WTC11 (cell line): Measurements from ENCODE around the gene TUBB1.

ENCODE experiments used
- CREB1 ChIP-seq: sonication (generic); formaldehyde crosslinking; IDR thresholded peaks from 2 replicates; pipeline ENCODE4 v1.8.0; 2023; ENCODE audit warnings: mild to moderate bottlenecking, missing genetic modification reagents
- CREM ChIP-seq: sonication (generic); formaldehyde crosslinking; IDR thresholded peaks from 2 replicates; pipeline ENCODE4 v1.8.1; 2022; ENCODE audit warnings: mild to moderate bottlenecking, missing genetic modification reagents, moderate library complexity
- NR1H2 ChIP-seq: sonication (generic); formaldehyde crosslinking; IDR thresholded peaks from 2 replicates; pipeline ENCODE4 v1.9.0; 2021; ENCODE audit warnings: mild to moderate bottlenecking, moderate library complexity, missing genetic modification reagents
- SOX15 ChIP-seq: fragments of 250-450 bp; sonication (Bioruptor Pico); IDR thresholded peaks from 2 replicates; pipeline ENCODE4 v1.9.0; 2021; ENCODE audit warnings: mild to moderate bottlenecking
- ZNF416 ChIP-seq: fragments of 250-450 bp; sonication (Bioruptor Pico); IDR thresholded peaks from 2 replicates; pipeline ENCODE4 v1.9.0; 2021; ENCODE audit warnings: mild to moderate bottlenecking, inconsistent platforms
- TF ChIP-seq, protein P1 (sequence below): fragments of 200-600 bp; IDR thresholded peaks from 2 replicates; pipeline ENCODE4 v1.8.0; 2022; ENCODE audit warnings: antibody characterized with exemption
- TF ChIP-seq, protein P2 (sequence below): sonication (generic); formaldehyde crosslinking; IDR thresholded peaks from 2 replicates; pipeline ENCODE4 v1.8.0; 2022; ENCODE audit warnings: mild to moderate bottlenecking, missing genetic modification reagents
- TF ChIP-seq, protein P3 (sequence below): sonication (generic); formaldehyde crosslinking; IDR thresholded peaks from 2 replicates; pipeline ENCODE4 v1.8.0; 2022; ENCODE audit warnings: mild to moderate bottlenecking, missing genetic modification reagents
- TF ChIP-seq, protein P4 (sequence below): fragments of 250-450 bp; sonication (Bioruptor Pico); IDR thresholded peaks from 2 replicates; pipeline ENCODE4 v2.1.2; 2022; ENCODE audit warnings: mild to moderate bottlenecking, moderate library complexity
- TF ChIP-seq, protein P5 (sequence below): sonication (generic); formaldehyde crosslinking; IDR thresholded peaks from 2 replicates; pipeline ENCODE4 v1.8.1; 2023; ENCODE audit warnings: mild to moderate bottlenecking, moderate library complexity, missing genetic modification reagents

DNA sequence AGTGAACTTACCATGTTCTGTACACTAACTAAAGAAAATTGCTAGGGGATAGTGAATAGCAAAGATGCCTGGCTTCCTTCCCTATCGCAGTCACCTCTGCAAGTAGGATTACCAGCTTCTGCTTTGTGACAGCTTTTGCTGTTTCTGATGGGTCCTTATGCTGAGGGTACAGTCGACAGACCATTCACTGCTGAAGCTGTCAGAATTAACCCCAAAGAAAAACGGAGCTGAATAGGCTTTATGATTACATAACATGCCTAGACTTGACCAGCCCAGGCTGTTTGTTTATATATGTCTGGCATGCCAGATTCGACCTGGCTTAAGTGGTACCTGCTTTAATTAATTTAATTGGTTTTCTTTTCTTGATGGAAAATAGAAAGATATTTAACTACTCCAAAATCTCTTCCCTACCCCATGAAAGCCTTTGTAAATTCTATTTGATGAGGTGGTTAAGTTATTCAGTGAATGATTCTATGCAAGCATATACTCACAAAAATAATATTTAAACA is 45.0 kb downstream of the TUBB1 start:
- TF ChIP-seq, protein P1, sequence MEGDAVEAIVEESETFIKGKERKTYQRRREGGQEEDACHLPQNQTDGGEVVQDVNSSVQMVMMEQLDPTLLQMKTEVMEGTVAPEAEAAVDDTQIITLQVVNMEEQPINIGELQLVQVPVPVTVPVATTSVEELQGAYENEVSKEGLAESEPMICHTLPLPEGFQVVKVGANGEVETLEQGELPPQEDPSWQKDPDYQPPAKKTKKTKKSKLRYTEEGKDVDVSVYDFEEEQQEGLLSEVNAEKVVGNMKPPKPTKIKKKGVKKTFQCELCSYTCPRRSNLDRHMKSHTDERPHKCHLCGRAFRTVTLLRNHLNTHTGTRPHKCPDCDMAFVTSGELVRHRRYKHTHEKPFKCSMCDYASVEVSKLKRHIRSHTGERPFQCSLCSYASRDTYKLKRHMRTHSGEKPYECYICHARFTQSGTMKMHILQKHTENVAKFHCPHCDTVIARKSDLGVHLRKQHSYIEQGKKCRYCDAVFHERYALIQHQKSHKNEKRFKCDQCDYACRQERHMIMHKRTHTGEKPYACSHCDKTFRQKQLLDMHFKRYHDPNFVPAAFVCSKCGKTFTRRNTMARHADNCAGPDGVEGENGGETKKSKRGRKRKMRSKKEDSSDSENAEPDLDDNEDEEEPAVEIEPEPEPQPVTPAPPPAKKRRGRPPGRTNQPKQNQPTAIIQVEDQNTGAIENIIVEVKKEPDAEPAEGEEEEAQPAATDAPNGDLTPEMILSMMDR = no peak
- TF ChIP-seq ZNF416 = no peak
- TF ChIP-seq, protein P2, sequence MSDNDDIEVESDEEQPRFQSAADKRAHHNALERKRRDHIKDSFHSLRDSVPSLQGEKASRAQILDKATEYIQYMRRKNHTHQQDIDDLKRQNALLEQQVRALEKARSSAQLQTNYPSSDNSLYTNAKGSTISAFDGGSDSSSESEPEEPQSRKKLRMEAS (CRISPR knock-in tag) = no peak
- no peak for TF ChIP-seq CREM (CRISPR knock-in tag)
- no peak for TF ChIP-seq NR1H2 (CRISPR knock-in tag)
- TF ChIP-seq, protein P3, sequence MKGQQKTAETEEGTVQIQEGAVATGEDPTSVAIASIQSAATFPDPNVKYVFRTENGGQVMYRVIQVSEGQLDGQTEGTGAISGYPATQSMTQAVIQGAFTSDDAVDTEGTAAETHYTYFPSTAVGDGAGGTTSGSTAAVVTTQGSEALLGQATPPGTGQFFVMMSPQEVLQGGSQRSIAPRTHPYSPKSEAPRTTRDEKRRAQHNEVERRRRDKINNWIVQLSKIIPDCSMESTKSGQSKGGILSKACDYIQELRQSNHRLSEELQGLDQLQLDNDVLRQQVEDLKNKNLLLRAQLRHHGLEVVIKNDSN = no peak
- no peak for TF ChIP-seq CREB1
- TF ChIP-seq, protein P4, sequence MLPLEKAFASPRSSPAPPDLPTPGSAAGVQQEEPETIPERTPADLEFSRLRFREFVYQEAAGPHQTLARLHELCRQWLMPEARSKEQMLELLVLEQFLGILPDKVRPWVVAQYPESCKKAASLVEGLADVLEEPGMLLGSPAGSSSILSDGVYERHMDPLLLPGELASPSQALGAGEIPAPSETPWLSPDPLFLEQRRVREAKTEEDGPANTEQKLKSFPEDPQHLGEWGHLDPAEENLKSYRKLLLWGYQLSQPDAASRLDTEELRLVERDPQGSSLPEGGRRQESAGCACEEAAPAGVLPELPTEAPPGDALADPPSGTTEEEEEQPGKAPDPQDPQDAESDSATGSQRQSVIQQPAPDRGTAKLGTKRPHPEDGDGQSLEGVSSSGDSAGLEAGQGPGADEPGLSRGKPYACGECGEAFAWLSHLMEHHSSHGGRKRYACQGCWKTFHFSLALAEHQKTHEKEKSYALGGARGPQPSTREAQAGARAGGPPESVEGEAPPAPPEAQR (CRISPR knock-in tag) = no peak
- no peak for TF ChIP-seq SOX15 (CRISPR knock-in tag)
- TF ChIP-seq, protein P5, sequence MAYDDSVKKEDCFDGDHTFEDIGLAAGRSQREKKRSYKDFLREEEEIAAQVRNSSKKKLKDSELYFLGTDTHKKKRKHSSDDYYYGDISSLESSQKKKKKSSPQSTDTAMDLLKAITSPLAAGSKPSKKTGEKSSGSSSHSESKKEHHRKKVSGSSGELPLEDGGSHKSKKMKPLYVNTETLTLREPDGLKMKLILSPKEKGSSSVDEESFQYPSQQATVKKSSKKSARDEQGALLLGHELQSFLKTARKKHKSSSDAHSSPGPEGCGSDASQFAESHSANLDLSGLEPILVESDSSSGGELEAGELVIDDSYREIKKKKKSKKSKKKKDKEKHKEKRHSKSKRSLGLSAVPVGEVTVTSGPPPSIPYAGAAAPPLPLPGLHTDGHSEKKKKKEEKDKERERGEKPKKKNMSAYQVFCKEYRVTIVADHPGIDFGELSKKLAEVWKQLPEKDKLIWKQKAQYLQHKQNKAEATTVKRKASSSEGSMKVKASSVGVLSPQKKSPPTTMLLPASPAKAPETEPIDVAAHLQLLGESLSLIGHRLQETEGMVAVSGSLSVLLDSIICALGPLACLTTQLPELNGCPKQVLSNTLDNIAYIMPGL (CRISPR knock-in tag) = no peak
